ENCODE data around the gene SLC30A10. TPM values are rescaled to one million over a fixed set of nuclear protein-coding genes. Genes with fewer than 3 reads are reported as not detected.

Gene SLC30A10
- total and polyA plus RNA-seq, 10 of the 15 experiments (the other 5 are each of a cell fraction or from before 2014, with no cell fraction given): not detected

GRCh38 chr1:219902951-219903350, 25.4 kb downstream of the SLC30A10 start:
- Histone ChIP-seq H3K4me2 (ENCODE audit: control insufficient read depth, insufficient read depth) (no peak overlapping the region), H3K27ac (ENCODE audit: control insufficient read depth, insufficient read depth) (no peak overlapping the region), H3K79me2 (ENCODE audit: control insufficient read depth, insufficient read depth, low read length) (no peaks in the 10 kb centered on the region), H3K36me3 (ENCODE audit: control insufficient read depth in 2 of 2, insufficient read depth in 2 of 2, low read length in 1 of 2) (no peaks in the 10 kb centered on the region), H4K20me1 (ENCODE audit: control insufficient read depth, insufficient read depth) (no peaks in the 10 kb centered on the region), H3K9ac (ENCODE audit: control insufficient read depth, insufficient read depth, low read length) (no peak overlapping the region), H3K9me3 (replicated peaks; ENCODE audit: control insufficient read depth, insufficient read depth, low read length) (no peaks in the 10 kb centered on the region), H2AFZ (ENCODE audit: control insufficient read depth, low read depth, low read length) (no peak overlapping the region), H3K27me3 (replicated peaks in 1 of 2; ENCODE audit: control insufficient read depth in 2 of 2, insufficient read depth in 2 of 2, low read length in 1 of 2) (no peaks in the 10 kb centered on the region), H3K4me1 (ENCODE audit: control insufficient read depth, insufficient read depth, low read length) (no peaks in the 10 kb centered on the region), H3K4me3 (no peak overlapping the region)
- ChIA-PET SMC1A (ENCODE audit: uncharacterized antibody, unreplicated experiment) (no interaction called here), RAD21 (ENCODE audit: unreplicated experiment) (no interaction called here), POLR2A (no interaction called here), CTCF (no interaction called here)
- FAIRE-seq (no peak), DNase-seq (ENCODE audit: low read depth, low spot score) (no peak), ATAC-seq (no peak)
- intact Hi-C loops (cut with micrococcal nuclease; ENCODE audit: unreplicated experiment): no loop called here
- 74% methylated on average over 4 of the region's 4 CpGs for WGBS (ENCODE audit: insufficient coverage, insufficient replicate concordance, low lambda C conversion rate, missing lambda C conversion rate)
- TF ChIP-seq PKNOX1 (IDR thresholded peaks at IDR 0.05) (no peak), PAX5 (IDR thresholded peaks at IDR 0.05; ENCODE audit: borderline replicate concordance, low read depth, low read length) (no peak), RAD51 (IDR thresholded peaks at IDR 0.05) (no peak), FOXM1 (IDR thresholded peaks at IDR 0.05; ENCODE audit: low read depth, low read length) (no peak), POLR2AphosphoS2 (IDR thresholded peaks at IDR 0.05; ENCODE audit: low read depth, low read length) (no peak), NFIC (IDR thresholded peaks at IDR 0.05; ENCODE audit: low read depth, low read length) (no peak), MTA3 (IDR thresholded peaks at IDR 0.05; ENCODE audit: borderline replicate concordance, low read length) (no peak)
- in situ Hi-C loops (cut with MboI): no loop called here
- BruUV-seq (replicated peaks): no TSS peak

GRCh38 chr1:219900882-219901281, 27.5 kb downstream of the SLC30A10 start:
- H3K4me2 ChIP-seq (ENCODE audit: control insufficient read depth, insufficient read depth): no peak overlapping the region
- ChIA-PET POLR2A (no interaction called here), CTCF (no interaction called here), RAD21 (ENCODE audit: unreplicated experiment) (no interaction called here), SMC1A (ENCODE audit: uncharacterized antibody, unreplicated experiment) (no interaction called here)
- H3K27ac ChIP-seq (ENCODE audit: control insufficient read depth, insufficient read depth): no peak overlapping the region
- no peak overlapping the region for H3K4me3 ChIP-seq
- no peaks in the 10 kb centered on the region for H3K9me3 ChIP-seq (replicated peaks; ENCODE audit: control insufficient read depth, insufficient read depth, low read length)
- H3K27me3 ChIP-seq (replicated peaks in 1 of 2; ENCODE audit: control insufficient read depth in 2 of 2, insufficient read depth in 2 of 2, low read length in 1 of 2): no peaks in the 10 kb centered on the region
- no peak overlapping the region for H3K9ac ChIP-seq (ENCODE audit: control insufficient read depth, insufficient read depth, low read length)
- H2AFZ ChIP-seq (ENCODE audit: control insufficient read depth, low read depth, low read length): no peak overlapping the region
- no peaks in the 10 kb centered on the region for H4K20me1 ChIP-seq (ENCODE audit: control insufficient read depth, insufficient read depth)
- no peaks in the 10 kb centered on the region for H3K36me3 ChIP-seq (ENCODE audit: control insufficient read depth in 2 of 2, insufficient read depth in 2 of 2, low read length in 1 of 2)
- intact Hi-C loops (cut with micrococcal nuclease; ENCODE audit: unreplicated experiment): no loop called here
- DNase-seq (ENCODE audit: low read depth, low spot score) (no peak), ATAC-seq (no peak), FAIRE-seq (no peak)
- no peaks in the 10 kb centered on the region for H3K4me1 ChIP-seq (ENCODE audit: control insufficient read depth, insufficient read depth, low read length)
- in situ Hi-C loops (cut with MboI): no loop called here
- no peaks in the 10 kb centered on the region for H3K79me2 ChIP-seq (ENCODE audit: control insufficient read depth, insufficient read depth, low read length)
- BruUV-seq (replicated peaks): no TSS peak
- no CpG with 5 or more reads among the region's 1 CpG for WGBS (ENCODE audit: insufficient coverage, insufficient replicate concordance, low lambda C conversion rate, missing lambda C conversion rate)
- no peak for TF ChIP-seq NRF1 (conservative IDR thresholded peaks at IDR 0.05; ENCODE audit: low read depth, low read length)
- TF ChIP-seq, protein P1, sequence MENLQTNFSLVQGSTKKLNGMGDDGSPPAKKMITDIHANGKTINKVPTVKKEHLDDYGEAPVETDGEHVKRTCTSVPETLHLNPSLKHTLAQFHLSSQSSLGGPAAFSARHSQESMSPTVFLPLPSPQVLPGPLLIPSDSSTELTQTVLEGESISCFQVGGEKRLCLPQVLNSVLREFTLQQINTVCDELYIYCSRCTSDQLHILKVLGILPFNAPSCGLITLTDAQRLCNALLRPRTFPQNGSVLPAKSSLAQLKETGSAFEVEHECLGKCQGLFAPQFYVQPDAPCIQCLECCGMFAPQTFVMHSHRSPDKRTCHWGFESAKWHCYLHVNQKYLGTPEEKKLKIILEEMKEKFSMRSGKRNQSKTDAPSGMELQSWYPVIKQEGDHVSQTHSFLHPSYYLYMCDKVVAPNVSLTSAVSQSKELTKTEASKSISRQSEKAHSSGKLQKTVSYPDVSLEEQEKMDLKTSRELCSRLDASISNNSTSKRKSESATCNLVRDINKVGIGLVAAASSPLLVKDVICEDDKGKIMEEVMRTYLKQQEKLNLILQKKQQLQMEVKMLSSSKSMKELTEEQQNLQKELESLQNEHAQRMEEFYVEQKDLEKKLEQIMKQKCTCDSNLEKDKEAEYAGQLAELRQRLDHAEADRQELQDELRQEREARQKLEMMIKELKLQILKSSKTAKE (IDR thresholded peaks at IDR 0.05; ENCODE audit: low read depth, poor library complexity, severe bottlenecking): no peak
- TF ChIP-seq NBN (IDR thresholded peaks at IDR 0.05): no peak
- no peak for TF ChIP-seq SIX5 (IDR thresholded peaks at IDR 0.05; ENCODE audit: low read depth, low read length, severe bottlenecking)
- TF ChIP-seq, protein P2, sequence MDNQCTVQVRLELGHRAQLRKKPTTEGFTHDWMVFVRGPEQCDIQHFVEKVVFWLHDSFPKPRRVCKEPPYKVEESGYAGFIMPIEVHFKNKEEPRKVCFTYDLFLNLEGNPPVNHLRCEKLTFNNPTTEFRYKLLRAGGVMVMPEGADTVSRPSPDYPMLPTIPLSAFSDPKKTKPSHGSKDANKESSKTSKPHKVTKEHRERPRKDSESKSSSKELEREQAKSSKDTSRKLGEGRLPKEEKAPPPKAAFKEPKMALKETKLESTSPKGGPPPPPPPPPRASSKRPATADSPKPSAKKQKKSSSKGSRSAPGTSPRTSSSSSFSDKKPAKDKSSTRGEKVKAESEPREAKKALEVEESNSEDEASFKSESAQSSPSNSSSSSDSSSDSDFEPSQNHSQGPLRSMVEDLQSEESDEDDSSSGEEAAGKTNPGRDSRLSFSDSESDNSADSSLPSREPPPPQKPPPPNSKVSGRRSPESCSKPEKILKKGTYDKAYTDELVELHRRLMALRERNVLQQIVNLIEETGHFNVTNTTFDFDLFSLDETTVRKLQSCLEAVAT (IDR thresholded peaks at IDR 0.05): no peak
